Raji (cell line): Measurements from ENCODE around the gene SNTG2.

Experiments used
- POLR2A ChIP-seq: IDR thresholded peaks from 2 replicates; pipeline ENCODE4 v1.6.1; 2011; ENCODE audit warnings: low read depth, low read length, control low read depth; ENCODE audit not compliant: insufficient read depth

The SNTG2 gene

GRCh38 chr2:1249897-1250687, 299.4 kb downstream of the SNTG2 start:
- no peak for TF ChIP-seq POLR2A

- TF ChIP-seq POLR2A: no peak
Observed at GRCh38 chr2:1251520-1251919, 300.9 kb downstream of the SNTG2 start.

- no peak for TF ChIP-seq POLR2A
Observed at GRCh38 chr2:1253629-1254028, 303.0 kb downstream of the SNTG2 start.

- no peak for TF ChIP-seq POLR2A
Observed at GRCh38 chr2:1254662-1255343, 304.2 kb downstream of the SNTG2 start.

GRCh38 chr2:1256632-1257324, 306.1 kb downstream of the SNTG2 start:
- TF ChIP-seq POLR2A: no peak

GRCh38 chr2:1257334-1257733, 306.7 kb downstream of the SNTG2 start:
- no peak for TF ChIP-seq POLR2A

GRCh38 chr2:1259746-1260145, 309.1 kb downstream of the SNTG2 start:
- TF ChIP-seq POLR2A: no peak

GRCh38 chr2:1262609-1263008, 312.0 kb downstream of the SNTG2 start:
- no peak for TF ChIP-seq POLR2A

GRCh38 chr2:1265454-1265853, 314.8 kb downstream of the SNTG2 start:
- TF ChIP-seq POLR2A: no peak

GRCh38 chr2:1266351-1266750, 315.7 kb downstream of the SNTG2 start:
- no peak for TF ChIP-seq POLR2A

GRCh38 chr2:1268034-1268433, 317.4 kb downstream of the SNTG2 start:
- TF ChIP-seq POLR2A: no peak

- TF ChIP-seq POLR2A: no peak
Observed at GRCh38 chr2:1269812-1270211, 319.2 kb downstream of the SNTG2 start.

- TF ChIP-seq POLR2A: no peak
Observed at GRCh38 chr2:1272835-1273234, 322.2 kb downstream of the SNTG2 start.

GRCh38 chr2:1277634-1278033, 327.0 kb downstream of the SNTG2 start:
- no peak for TF ChIP-seq POLR2A

- TF ChIP-seq POLR2A: no peak
Observed at GRCh38 chr2:1278125-1278524, 327.5 kb downstream of the SNTG2 start.

- TF ChIP-seq POLR2A: no peak
Observed at GRCh38 chr2:1278861-1279260, 328.2 kb downstream of the SNTG2 start.
